K562 (cell line): ENCODE data around the gene FERMT3. TPM values are rescaled to one million over a fixed set of nuclear protein-coding genes. Genes with fewer than 3 reads are reported as not detected.

Source experiments
- CBX3 ChIP-seq, 2 experiments: IDR thresholded peaks; 1 replicate in 1 of 2; 2 replicates in 1 of 2; pipeline ENCODE4 v1.6.1; 2012; ENCODE audit warnings: inconsistent platforms in 2 of 2, low read length in 2 of 2, borderline replicate concordance in 1 of 2, control low read depth in 1 of 2
- DMBX1 ChIP-seq: fragments of 250-450 bp; sonication (Bioruptor Pico); IDR thresholded peaks from 2 replicates; pipeline ENCODE4 v1.8.0; 2022; ENCODE audit warnings: inconsistent platforms, mild to moderate bottlenecking, moderate library complexity, borderline replicate concordance
- EGR1 ChIP-seq: fragments of 450-650 bp; conservative IDR thresholded peaks from 2 replicates; pipeline ENCODE4 v1.6.1; 2017; ENCODE audit warnings: mild to moderate bottlenecking
- GATAD2B ChIP-seq: fragments of 450-650 bp; IDR thresholded peaks from 2 replicates; pipeline ENCODE4 v1.6.1; 2017; ENCODE audit warnings: mild to moderate bottlenecking, borderline replicate concordance
- NCOA4 ChIP-seq: fragments of 450-650 bp; IDR thresholded peaks from 2 replicates; pipeline ENCODE4 v1.6.1; 2018; ENCODE audit warnings: mild to moderate bottlenecking; ENCODE audit not compliant: partially characterized antibody
- NR2C2 ChIP-seq, 2 experiments: fragments of 200-800 bp in 1 of 2; sonication (Bioruptor generic) in 1 of 2; sonication (generic) in 1 of 2; formaldehyde crosslinking in 1 of 2; IDR thresholded peaks; 2 replicates each; pipeline versions ENCODE4 v1.6.1 to v1.8.0; 2016 to 2022; ENCODE audit warnings: mild to moderate bottlenecking in 1 of 2, missing compliant biosample characterization in 1 of 2, missing genetic modification characterization in 1 of 2, missing genetic modification reagents in 1 of 2
- RBFOX2 ChIP-seq: fragments of 200-400 bp; formaldehyde crosslinking; IDR thresholded peaks from 2 replicates; pipeline ENCODE4 v1.6.1; 2017; ENCODE audit warnings: low read depth, mild to moderate bottlenecking, low read length, moderate library complexity
- SIX5 ChIP-seq, 2 experiments: IDR thresholded peaks; 2 replicates each; pipeline ENCODE4 v1.6.1; 2011; ENCODE audit warnings: low read length in 2 of 2, borderline replicate concordance in 1 of 2, low read depth in 1 of 2, mild to moderate bottlenecking in 1 of 2, moderate library complexity in 1 of 2; ENCODE audit not compliant: insufficient read depth in 1 of 2
- SMARCC2 ChIP-seq: fragments of 450-650 bp; IDR thresholded peaks from 2 replicates; pipeline ENCODE4 v1.6.1; 2017; ENCODE audit warnings: antibody characterized with exemption, moderate library complexity, mild to moderate bottlenecking, low read depth
- SRSF3 ChIP-seq: fragments of 200-400 bp; formaldehyde crosslinking; IDR thresholded peaks from 2 replicates; pipeline ENCODE4 v1.6.1; 2016; ENCODE audit warnings: mild to moderate bottlenecking, low read length, moderate library complexity; ENCODE audit not compliant: insufficient read depth
- SRSF7 ChIP-seq: fragments of 200-400 bp; formaldehyde crosslinking; optimal IDR thresholded peaks from 2 replicates; pipeline ENCODE3; 2017; ENCODE audit warnings: mild to moderate bottlenecking, low read depth, low read length
- TCF7L2 ChIP-seq: fragments of 150-350 bp; IDR thresholded peaks from 2 replicates; pipeline ENCODE4 v1.6.1; 2016; ENCODE audit warnings: low read depth, mild to moderate bottlenecking, low read length, moderate library complexity
- ZEB2 ChIP-seq: fragments of 450-650 bp; IDR thresholded peaks from 2 replicates; pipeline ENCODE4 v1.6.1; 2016
- ZNF146 ChIP-seq: IDR thresholded peaks from one replicate; pipeline ENCODE4 v1.6.1; 2018; ENCODE audit warnings: missing compliant biosample characterization; ENCODE audit not compliant: unreplicated experiment
- ZNF551 ChIP-seq: fragments of 250-450 bp; sonication (Bioruptor Pico); IDR thresholded peaks from 2 replicates; pipeline ENCODE4 v1.5.0; 2021; ENCODE audit warnings: mild to moderate bottlenecking, moderate library complexity
- ZNF785 ChIP-seq: fragments of 250-450 bp; sonication (Bioruptor Pico); IDR thresholded peaks from 2 replicates; pipeline ENCODE4 v1.4.0; 2020; ENCODE audit warnings: mild to moderate bottlenecking
- polyA plus RNA-seq, 8 experiments: library from polyadenylated mRNA; depleted of rRNA in 4 of 8; stranded (reverse) in 5 of 8; unstranded in 3 of 8; fragments of >200 nt; fragmentation: Nextera tagmentation in 2 of 8; fragmentation: Illumina TruSeq in 1 of 8; extraction: Ambion mirVana in 2 of 8; extraction: Trizol in 1 of 8; gene quantifications; 2 replicates each; pipeline versions ENCODE4 v1.2.1 to v1.2.3, GENCODE V29; 2011 to 2014; ENCODE audit warnings: inconsistent platforms in 1 of 8, missing spikeins in 1 of 8
- total RNA-seq, 7 experiments: library from RNA; depleted of rRNA in 6 of 7; stranded (reverse); fragments of >200 nt in 6 of 7; fragmentation: Illumina TruSeq in 2 of 7; extraction: Trizol in 2 of 7; gene quantifications; 2 replicates each; pipeline versions ENCODE4 v1.2.1 to v1.2.3, GENCODE V29; 2011 to 2021; ENCODE audit warnings: low replicate concordance in 1 of 7
- TF ChIP-seq, protein P1 (sequence below): IDR thresholded peaks from 2 replicates; pipeline ENCODE4 v1.6.1; 2011; ENCODE audit not compliant: insufficient read length; ENCODE audit errors: extremely low read depth
- TF ChIP-seq, protein P2 (sequence below), 2 experiments: fragments of 450-650 bp in 1 of 2; sonication (generic) in 1 of 2; formaldehyde crosslinking in 1 of 2; IDR thresholded peaks; 2 replicates each; pipeline versions ENCODE4 v1.7.1 to v1.9.0; 2016 to 2022; ENCODE audit warnings: inconsistent platforms in 1 of 2, mild to moderate bottlenecking in 1 of 2, missing genetic modification reagents in 1 of 2

Gene FERMT3
- total and polyA plus RNA-seq, 9 of the 15 experiments (the other 6 are each of a cell fraction or from before 2014, with no cell fraction given): 3.2 to 275 (median 79.7) TPM

GRCh38 chr11:64234647-64235379 lies 28.3 kb downstream of the FERMT3 start (continued):
- no peak for TF ChIP-seq ZNF146 (CRISPR knock-in tag)
- 0 out of 2 replicates have a peak, but pooled peaks have one; percentile 4 for TF ChIP-seq EGR1
- TF ChIP-seq ZEB2: no peak
- TF ChIP-seq CBX3 (IDR thresholded peaks at IDR 0.05; ENCODE audit: borderline replicate concordance in 1 of 2, low read length in 2 of 2): no peak
- no peak for TF ChIP-seq SIX5 (IDR thresholded peaks at IDR 0.05; ENCODE audit: borderline replicate concordance in 1 of 2, insufficient read depth in 1 of 2, low read depth in 1 of 2, low read length in 2 of 2)
- no peak for TF ChIP-seq SMARCC2
- TF ChIP-seq NR2C2 (CRISPR knock-in tag; IDR thresholded peaks at IDR 0.05): no peak
- TF ChIP-seq NR2C2 (tag; IDR thresholded peaks at IDR 0.05): 0 out of 2 replicates have a peak, but pooled peaks have one; percentile 23
- no peak for TF ChIP-seq SRSF7
- TF ChIP-seq RBFOX2: peak; percentile 48; the same call in 1 of the 2 replicates
- TF ChIP-seq SRSF3: no peak
- TF ChIP-seq ZNF785: no peak
- TF ChIP-seq DMBX1: no peak
- no peak; the same call in 1 of the 2 replicates for TF ChIP-seq GATAD2B
- no peak for TF ChIP-seq TCF7L2
- TF ChIP-seq NCOA4: no peak
- TF ChIP-seq, protein P1, sequence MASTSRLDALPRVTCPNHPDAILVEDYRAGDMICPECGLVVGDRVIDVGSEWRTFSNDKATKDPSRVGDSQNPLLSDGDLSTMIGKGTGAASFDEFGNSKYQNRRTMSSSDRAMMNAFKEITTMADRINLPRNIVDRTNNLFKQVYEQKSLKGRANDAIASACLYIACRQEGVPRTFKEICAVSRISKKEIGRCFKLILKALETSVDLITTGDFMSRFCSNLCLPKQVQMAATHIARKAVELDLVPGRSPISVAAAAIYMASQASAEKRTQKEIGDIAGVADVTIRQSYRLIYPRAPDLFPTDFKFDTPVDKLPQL: no peak
- TF ChIP-seq, protein P2, sequence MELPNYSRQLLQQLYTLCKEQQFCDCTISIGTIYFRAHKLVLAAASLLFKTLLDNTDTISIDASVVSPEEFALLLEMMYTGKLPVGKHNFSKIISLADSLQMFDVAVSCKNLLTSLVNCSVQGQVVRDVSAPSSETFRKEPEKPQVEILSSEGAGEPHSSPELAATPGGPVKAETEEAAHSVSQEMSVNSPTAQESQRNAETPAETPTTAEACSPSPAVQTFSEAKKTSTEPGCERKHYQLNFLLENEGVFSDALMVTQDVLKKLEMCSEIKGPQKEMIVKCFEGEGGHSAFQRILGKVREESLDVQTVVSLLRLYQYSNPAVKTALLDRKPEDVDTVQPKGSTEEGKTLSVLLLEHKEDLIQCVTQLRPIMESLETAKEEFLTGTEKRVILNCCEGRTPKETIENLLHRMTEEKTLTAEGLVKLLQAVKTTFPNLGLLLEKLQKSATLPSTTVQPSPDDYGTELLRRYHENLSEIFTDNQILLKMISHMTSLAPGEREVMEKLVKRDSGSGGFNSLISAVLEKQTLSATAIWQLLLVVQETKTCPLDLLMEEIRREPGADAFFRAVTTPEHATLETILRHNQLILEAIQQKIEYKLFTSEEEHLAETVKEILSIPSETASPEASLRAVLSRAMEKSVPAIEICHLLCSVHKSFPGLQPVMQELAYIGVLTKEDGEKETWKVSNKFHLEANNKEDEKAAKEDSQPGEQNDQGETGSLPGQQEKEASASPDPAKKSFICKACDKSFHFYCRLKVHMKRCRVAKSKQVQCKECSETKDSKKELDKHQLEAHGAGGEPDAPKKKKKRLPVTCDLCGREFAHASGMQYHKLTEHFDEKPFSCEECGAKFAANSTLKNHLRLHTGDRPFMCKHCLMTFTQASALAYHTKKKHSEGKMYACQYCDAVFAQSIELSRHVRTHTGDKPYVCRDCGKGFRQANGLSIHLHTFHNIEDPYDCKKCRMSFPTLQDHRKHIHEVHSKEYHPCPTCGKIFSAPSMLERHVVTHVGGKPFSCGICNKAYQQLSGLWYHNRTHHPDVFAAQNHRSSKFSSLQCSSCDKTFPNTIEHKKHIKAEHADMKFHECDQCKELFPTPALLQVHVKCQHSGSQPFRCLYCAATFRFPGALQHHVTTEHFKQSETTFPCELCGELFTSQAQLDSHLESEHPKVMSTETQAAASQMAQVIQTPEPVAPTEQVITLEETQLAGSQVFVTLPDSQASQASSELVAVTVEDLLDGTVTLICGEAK (IDR thresholded peaks at IDR 0.05): 0 out of 2 replicates have a peak, but pooled peaks have one; percentile 22
- TF ChIP-seq, protein P2 (CRISPR knock-in tag; IDR thresholded peaks at IDR 0.05): no peak
- TF ChIP-seq ZNF551 (CRISPR knock-in tag): no peak
